Measurements from ENCODE around the gene CYP17A1. TPM values are rescaled to one million over a fixed set of nuclear protein-coding genes. Genes with fewer than 3 reads are reported as not detected.

CYP17A1 gene
- total RNA-seq, 3 donors from 2014 or later (not counting 1 experiment from before 2014, with no cell fraction given), result not detected

DNA sequence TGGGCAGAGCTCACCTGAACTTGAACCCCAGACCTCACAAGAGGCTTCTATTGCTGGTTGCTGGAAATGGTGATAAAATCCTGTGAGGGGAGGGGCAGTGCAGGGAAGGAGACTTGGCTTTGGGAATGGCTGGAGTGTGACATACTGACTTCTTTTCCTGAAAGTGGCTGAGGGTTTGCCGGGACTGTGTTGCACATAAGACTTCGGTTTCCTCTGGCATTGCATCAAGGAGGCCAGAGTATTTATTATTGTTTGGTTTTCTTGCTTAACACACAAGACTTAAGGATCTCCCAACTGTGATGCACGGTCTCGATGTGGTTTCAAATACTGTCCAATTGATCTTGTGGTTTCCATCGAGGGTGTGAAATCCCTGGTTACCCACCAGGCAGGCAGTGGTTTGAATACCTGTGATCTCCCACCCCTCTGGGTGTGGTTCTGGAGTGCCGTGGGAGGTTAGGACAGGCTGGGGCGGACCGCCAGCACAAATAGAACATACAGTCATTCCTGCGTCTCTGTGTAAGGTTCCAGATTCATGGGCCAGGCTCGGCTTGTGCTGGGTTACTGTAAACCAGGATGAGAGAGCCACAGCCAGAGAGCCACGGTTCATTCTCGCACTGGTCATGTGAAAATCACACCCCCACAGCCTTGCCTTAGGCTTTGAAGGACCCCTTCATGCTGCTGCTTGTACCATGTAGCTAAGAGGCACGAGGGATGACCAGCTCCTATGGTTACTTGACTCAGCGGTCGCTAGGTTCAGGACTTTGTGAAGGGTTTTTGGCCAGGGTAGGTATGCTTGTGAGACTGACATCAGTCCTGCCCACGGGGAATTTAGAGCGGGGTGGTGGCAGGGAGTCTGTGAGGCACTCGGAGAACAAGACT lies 54.3 kb downstream of the CYP17A1 start:
- H3K4me3 ChIP-seq (ENCODE audit: low read length), result no peak overlapping the region
- Mint-ChIP-seq H3K36me3 (no peaks in the 10 kb centered on the region), H3K27me3 (ENCODE audit: low read depth in 2 of 2) (no peaks in the 10 kb centered on the region), H3K9me3 (no peaks in the 10 kb centered on the region), H3K4me1 (peaks cover 71 to 72% of the 10 kb centered on the region in 2 donors), H3K27ac (peak overlapping the region; percentile 77 to 86), H3K4me3 (peak overlapping the region; percentile 61)
- H3K4me1 ChIP-seq (ENCODE audit: control insufficient read depth, insufficient read depth, low read length), result peaks cover 32% of the 10 kb centered on the region
- TF ChIP-seq, protein P1, sequence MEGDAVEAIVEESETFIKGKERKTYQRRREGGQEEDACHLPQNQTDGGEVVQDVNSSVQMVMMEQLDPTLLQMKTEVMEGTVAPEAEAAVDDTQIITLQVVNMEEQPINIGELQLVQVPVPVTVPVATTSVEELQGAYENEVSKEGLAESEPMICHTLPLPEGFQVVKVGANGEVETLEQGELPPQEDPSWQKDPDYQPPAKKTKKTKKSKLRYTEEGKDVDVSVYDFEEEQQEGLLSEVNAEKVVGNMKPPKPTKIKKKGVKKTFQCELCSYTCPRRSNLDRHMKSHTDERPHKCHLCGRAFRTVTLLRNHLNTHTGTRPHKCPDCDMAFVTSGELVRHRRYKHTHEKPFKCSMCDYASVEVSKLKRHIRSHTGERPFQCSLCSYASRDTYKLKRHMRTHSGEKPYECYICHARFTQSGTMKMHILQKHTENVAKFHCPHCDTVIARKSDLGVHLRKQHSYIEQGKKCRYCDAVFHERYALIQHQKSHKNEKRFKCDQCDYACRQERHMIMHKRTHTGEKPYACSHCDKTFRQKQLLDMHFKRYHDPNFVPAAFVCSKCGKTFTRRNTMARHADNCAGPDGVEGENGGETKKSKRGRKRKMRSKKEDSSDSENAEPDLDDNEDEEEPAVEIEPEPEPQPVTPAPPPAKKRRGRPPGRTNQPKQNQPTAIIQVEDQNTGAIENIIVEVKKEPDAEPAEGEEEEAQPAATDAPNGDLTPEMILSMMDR (IDR thresholded peaks at IDR 0.05), result no peak
- intact Hi-C loops (cut with micrococcal nuclease), result no loop called here
- no peak overlapping the region for H3K27ac ChIP-seq (ENCODE audit: low read length)
- no peaks in the 10 kb centered on the region for H3K9me3 ChIP-seq (ENCODE audit: control insufficient read depth, insufficient read depth, low read length)
- WGBS (ENCODE audit: insufficient coverage), result 70% methylated on average over 18 of the region's 18 CpGs
- H3K36me3 ChIP-seq (ENCODE audit: control insufficient read depth, insufficient read depth, low read length), result no peaks in the 10 kb centered on the region
- H3K27me3 ChIP-seq (ENCODE audit: control insufficient read depth, insufficient read depth, low read length), result no peaks in the 10 kb centered on the region
- ATAC-seq (peak in 1 of 3 donors; percentile 34), DNase-seq (no peak)

DNA sequence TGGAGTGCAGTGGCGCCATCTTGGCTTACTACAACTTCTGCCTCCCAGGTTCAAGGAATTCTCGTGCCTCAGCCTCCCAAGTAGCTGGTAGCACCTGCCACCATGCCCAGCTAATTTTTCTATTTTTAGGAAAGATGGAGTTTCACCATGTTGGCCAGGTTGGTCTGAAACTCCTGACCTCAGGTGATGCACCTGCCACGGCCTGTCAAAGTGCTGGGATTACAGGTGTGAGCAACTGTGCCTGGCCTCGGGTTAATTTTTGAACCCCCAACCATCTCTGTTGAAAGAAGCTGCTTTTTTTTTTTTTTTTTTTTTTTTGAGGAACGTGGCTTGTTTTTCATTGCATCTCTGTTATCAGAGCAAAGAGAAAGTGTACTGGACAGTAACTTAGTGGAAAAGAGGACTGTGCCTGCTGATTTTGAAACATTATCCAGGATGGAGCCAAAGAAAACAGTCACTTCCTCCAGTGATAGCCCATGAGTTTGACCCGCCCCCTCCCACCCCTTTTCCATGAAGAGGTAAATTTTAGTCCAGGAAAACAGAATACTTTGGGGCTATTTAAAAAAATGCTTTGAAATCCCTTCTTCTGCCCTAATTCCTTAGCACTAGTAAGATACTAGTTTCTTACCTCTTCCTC lies 55.2 kb downstream of the CYP17A1 start:
- H3K36me3 Mint-ChIP-seq, result no peaks in the 10 kb centered on the region
- peak overlapping the region in 1 of 2 donors; percentile 86 for H3K27ac Mint-ChIP-seq
- H3K27me3 ChIP-seq (ENCODE audit: control insufficient read depth, insufficient read depth, low read length), result no peaks in the 10 kb centered on the region
- no peaks in the 10 kb centered on the region for H3K9me3 Mint-ChIP-seq
- no peak overlapping the region for H3K27ac ChIP-seq (ENCODE audit: low read length)
- H3K4me3 ChIP-seq (ENCODE audit: low read length), result no peak overlapping the region
- no peaks in the 10 kb centered on the region for H3K36me3 ChIP-seq (ENCODE audit: control insufficient read depth, insufficient read depth, low read length)
- H3K4me1 Mint-ChIP-seq, result peaks cover 67 to 68% of the 10 kb centered on the region in 2 donors
- no peak for DNase-seq
- ATAC-seq, result no peak
- no peaks in the 10 kb centered on the region for H3K9me3 ChIP-seq (ENCODE audit: control insufficient read depth, insufficient read depth, low read length)
- H3K27me3 Mint-ChIP-seq (ENCODE audit: low read depth in 2 of 2), result no peaks in the 10 kb centered on the region
- no peak overlapping the region for H3K4me3 Mint-ChIP-seq
- H3K4me1 ChIP-seq (ENCODE audit: control insufficient read depth, insufficient read depth, low read length), result peaks cover 32% of the 10 kb centered on the region
- intact Hi-C loops (cut with micrococcal nuclease), result no loop called here
- TF ChIP-seq, protein P1 (IDR thresholded peaks at IDR 0.05), result no peak
- WGBS (ENCODE audit: insufficient coverage), result 96% methylated on average over 4 of the region's 6 CpGs

DNA sequence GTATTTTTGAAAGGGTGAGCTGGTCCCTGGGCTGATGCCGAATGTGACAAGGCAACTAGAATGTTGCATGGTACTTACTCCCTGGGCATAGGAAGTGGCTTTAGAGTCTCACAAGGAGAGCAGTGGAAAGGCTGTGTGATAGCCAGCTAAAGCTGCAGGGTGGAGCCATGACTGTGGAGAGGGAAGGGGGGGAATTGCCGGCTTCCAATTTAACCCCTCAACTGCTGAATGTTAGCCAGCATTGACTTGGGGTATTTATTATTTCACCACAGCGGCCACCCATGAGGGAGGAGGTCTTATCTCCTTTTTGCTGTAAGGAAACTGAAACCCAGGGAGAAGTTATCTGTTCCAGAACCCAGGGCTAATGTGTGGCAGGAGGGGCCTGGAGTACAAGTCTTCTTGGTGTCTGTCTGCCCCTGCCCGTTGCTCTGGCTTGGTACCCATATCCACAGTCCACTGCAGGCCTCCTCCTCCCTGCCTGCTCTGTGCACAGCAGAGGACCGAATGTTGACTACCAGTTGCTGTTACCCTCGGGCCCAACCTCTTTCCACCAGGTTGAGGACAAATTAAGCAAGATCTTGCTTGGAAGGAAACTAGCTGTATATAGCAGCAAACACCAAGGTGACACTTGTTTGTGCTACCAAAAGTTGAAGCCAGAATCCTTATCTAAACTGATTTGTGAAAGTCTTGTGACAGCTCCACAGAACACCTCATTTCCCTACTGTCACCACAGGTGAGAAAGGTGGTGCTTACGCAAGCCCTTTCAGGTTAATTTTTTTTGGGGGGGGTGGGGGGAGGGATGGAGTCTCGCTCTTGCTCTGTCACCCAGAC lies 55.9 kb downstream of the CYP17A1 start:
- peaks cover 62 to 67% of the 10 kb centered on the region in 2 donors for H3K4me1 Mint-ChIP-seq
- no peak overlapping the region for H3K27ac ChIP-seq (ENCODE audit: low read length)

More for the DNA sequence above, 55.9 kb downstream of the CYP17A1 start:
- TF ChIP-seq, protein P1 (IDR thresholded peaks at IDR 0.05), result no peak
- DNase-seq, result no peak
- H3K4me3 Mint-ChIP-seq, result no peak overlapping the region
- ATAC-seq, result no peak
- Histone ChIP-seq H3K4me1 (ENCODE audit: control insufficient read depth, insufficient read depth, low read length) (peaks cover 35% of the 10 kb centered on the region), H3K4me3 (ENCODE audit: low read length) (no peak overlapping the region), H3K9me3 (ENCODE audit: control insufficient read depth, insufficient read depth, low read length) (no peaks in the 10 kb centered on the region), H3K36me3 (ENCODE audit: control insufficient read depth, insufficient read depth, low read length) (no peaks in the 10 kb centered on the region), H3K27me3 (ENCODE audit: control insufficient read depth, insufficient read depth, low read length) (no peaks in the 10 kb centered on the region)
- H3K27ac Mint-ChIP-seq, result peak overlapping the region; percentile 38 to 58
- H3K9me3 Mint-ChIP-seq, result no peaks in the 10 kb centered on the region
- WGBS (ENCODE audit: insufficient coverage), result 91% methylated on average over 6 of the region's 8 CpGs
- intact Hi-C loops (cut with micrococcal nuclease), result no loop called here
- no peaks in the 10 kb centered on the region for H3K27me3 Mint-ChIP-seq (ENCODE audit: low read depth in 2 of 2)
- no peaks in the 10 kb centered on the region for H3K36me3 Mint-ChIP-seq

Other genes starting within 250 kb of the CYP17A1 start
- gene TRIM8, start 192.9 kb downstream of the CYP17A1 start, total RNA-seq, result 10 to 100 TPM; 81.9 to 87.8 (median 86.2) TPM
- gene ARL3, start 123.0 kb downstream of the CYP17A1 start, total RNA-seq, result 1 to 10 TPM; 1.4 to 1.7 (median 1.5) TPM
- 1 to 10 TPM; 4.8 to 8.0 (median 5.1) TPM for gene SFXN2, start 122.8 kb downstream of the CYP17A1 start, total RNA-seq
- 10 to 100 TPM; 34.6 to 48.4 (median 47.9) TPM for gene WBP1L, start 93.5 kb downstream of the CYP17A1 start, total RNA-seq
- gene BORCS7, start 16.8 kb upstream of the CYP17A1 start, total RNA-seq, result 10 to 100 TPM in 2 of 3 donors, 1 to 10 TPM in 1; 9.7 to 18.9 (median 15.4) TPM
- gene AS3MT, start 32.1 kb upstream of the CYP17A1 start, total RNA-seq, result under 1 TPM in 2 of 3 donors, not detected in 1; 0.48 to 0.75 TPM
- 10 to 100 TPM in 2 of 3 donors, 1 to 10 TPM in 1; 8.6 to 18.0 (median 16.7) TPM for gene CNNM2, start 80.9 kb upstream of the CYP17A1 start, total RNA-seq